Stomach smooth muscle (tissue), 2 donors: ENCODE data around the gene ANKRD9.
A peak's percentile ranks its signal among the peaks of the same experiment; 100 is the strongest.

Source experiments
- H3K27ac ChIP-seq: one replicate; pipeline ENCODE4 v1.7.0; 2013; ENCODE audit warnings: mild to moderate bottlenecking, low read length, inconsistent platforms
- H3K27me3 ChIP-seq, 2 donors: one replicate each; pipeline ENCODE4 v1.7.0; 2013; ENCODE audit warnings: low read length in 2 of 2; ENCODE audit not compliant: insufficient read depth in 2 of 2, control insufficient read depth in 1 of 2
- H3K36me3 ChIP-seq, 2 donors: one replicate each; pipeline ENCODE4 v1.7.0; 2013; ENCODE audit warnings: low read length in 2 of 2; ENCODE audit not compliant: control insufficient read depth in 2 of 2, insufficient read depth in 2 of 2
- H3K4me1 ChIP-seq: one replicate; pipeline ENCODE4 v1.7.0; 2013; ENCODE audit warnings: low read length; ENCODE audit not compliant: control insufficient read depth, insufficient read depth
- H3K4me3 ChIP-seq, 2 donors: one replicate each; pipeline ENCODE4 v1.7.0; 2013; ENCODE audit warnings: low read length in 2 of 2
- H3K9ac ChIP-seq, 2 donors: one replicate each; pipeline ENCODE4 v1.7.0; 2013; ENCODE audit warnings: low read length in 2 of 2, mild to moderate bottlenecking in 1 of 2
- H3K9me3 ChIP-seq, 2 donors: one replicate each; pipeline ENCODE4 v1.7.0; 2013; ENCODE audit warnings: low read length in 2 of 2; ENCODE audit not compliant: control insufficient read depth in 2 of 2
- donor health status: healthy.
- donor health status: Pancreatic carcinoma.

ANKRD9 gene

GRCh38 chr14:102502571-102502970, 7.0 kb downstream of the ANKRD9 start:
- Histone ChIP-seq H3K9ac (no peak overlapping the region), H3K36me3 (peaks cover 14 to 21% of the 10 kb centered on the region in 2 donors), H3K9me3 (no peaks in the 10 kb centered on the region), H3K4me3 (no peak overlapping the region), H3K4me1 (peaks cover 6% of the 10 kb centered on the region), H3K27ac (no peak overlapping the region), H3K27me3 (no peaks in the 10 kb centered on the region)

- no peaks in the 10 kb centered on the region for H3K27me3 ChIP-seq
- H3K27ac ChIP-seq, result no peak overlapping the region
- peaks cover 14 to 21% of the 10 kb centered on the region in 2 donors for H3K36me3 ChIP-seq
- no peak overlapping the region for H3K4me3 ChIP-seq
- peaks cover 6% of the 10 kb centered on the region for H3K4me1 ChIP-seq
- no peak overlapping the region for H3K9ac ChIP-seq
- H3K9me3 ChIP-seq, result no peaks in the 10 kb centered on the region
Observed at GRCh38 chr14:102501751-102502315, 7.7 kb downstream of the ANKRD9 start.

- H3K27ac ChIP-seq, result peak overlapping the region; percentile 67
- H3K9ac ChIP-seq, result no peak overlapping the region
- H3K4me3 ChIP-seq, result no peak overlapping the region
- H3K4me1 ChIP-seq, result peaks cover 6% of the 10 kb centered on the region
- H3K9me3 ChIP-seq, result no peaks in the 10 kb centered on the region
- peaks cover 14 to 21% of the 10 kb centered on the region in 2 donors for H3K36me3 ChIP-seq
- no peaks in the 10 kb centered on the region for H3K27me3 ChIP-seq
Observed at GRCh38 chr14:102500713-102501112, 8.9 kb downstream of the ANKRD9 start.

GRCh38 chr14:102500158-102500662, 9.4 kb downstream of the ANKRD9 start:
- H3K9ac ChIP-seq, result peak overlapping the region in 1 of 2 donors; percentile 21
- H3K4me1 ChIP-seq, result peaks cover 6% of the 10 kb centered on the region
- H3K9me3 ChIP-seq, result no peaks in the 10 kb centered on the region
- peaks cover 14 to 21% of the 10 kb centered on the region in 2 donors for H3K36me3 ChIP-seq
- H3K4me3 ChIP-seq, result no peak overlapping the region
- H3K27me3 ChIP-seq, result no peaks in the 10 kb centered on the region
- H3K27ac ChIP-seq, result peak overlapping the region; percentile 67

- no peak overlapping the region for H3K4me3 ChIP-seq
- peaks cover 6% of the 10 kb centered on the region for H3K4me1 ChIP-seq
- H3K27ac ChIP-seq, result peak overlapping the region; percentile 67
- no peaks in the 10 kb centered on the region for H3K9me3 ChIP-seq
- peaks cover 14 to 21% of the 10 kb centered on the region in 2 donors for H3K36me3 ChIP-seq
- no peak overlapping the region for H3K9ac ChIP-seq
- H3K27me3 ChIP-seq, result no peaks in the 10 kb centered on the region
Observed at GRCh38 chr14:102499401-102500157, 10.0 kb downstream of the ANKRD9 start.

GRCh38 chr14:102498678-102499265, 10.8 kb downstream of the ANKRD9 start:
- Histone ChIP-seq H3K4me3 (no peak overlapping the region), H3K9me3 (no peaks in the 10 kb centered on the region), H3K4me1 (peaks cover 6% of the 10 kb centered on the region), H3K36me3 (peaks cover 14 to 21% of the 10 kb centered on the region in 2 donors), H3K9ac (no peak overlapping the region), H3K27ac (no peak overlapping the region), H3K27me3 (no peaks in the 10 kb centered on the region)

GRCh38 chr14:102497998-102498677, 11.4 kb downstream of the ANKRD9 start:
- Histone ChIP-seq H3K9me3 (no peaks in the 10 kb centered on the region), H3K4me1 (peaks cover 6% of the 10 kb centered on the region), H3K4me3 (no peak overlapping the region), H3K27ac (no peak overlapping the region), H3K9ac (no peak overlapping the region), H3K27me3 (no peaks in the 10 kb centered on the region), H3K36me3 (peaks cover 14 to 21% of the 10 kb centered on the region in 2 donors)

GRCh38 chr14:102496958-102497744, 12.4 kb downstream of the ANKRD9 start:
- H3K4me3 ChIP-seq, result no peak overlapping the region
- H3K36me3 ChIP-seq, result peaks cover 14 to 21% of the 10 kb centered on the region in 2 donors
- no peak overlapping the region for H3K9ac ChIP-seq
- no peaks in the 10 kb centered on the region for H3K27me3 ChIP-seq
- no peaks in the 10 kb centered on the region for H3K9me3 ChIP-seq
- peaks cover 6% of the 10 kb centered on the region for H3K4me1 ChIP-seq
- H3K27ac ChIP-seq, result no peak overlapping the region

- H3K36me3 ChIP-seq, result peaks cover 14 to 21% of the 10 kb centered on the region in 2 donors
- H3K4me3 ChIP-seq, result no peak overlapping the region
- no peaks in the 10 kb centered on the region for H3K27me3 ChIP-seq
- H3K9me3 ChIP-seq, result no peaks in the 10 kb centered on the region
- no peak overlapping the region for H3K9ac ChIP-seq
- no peak overlapping the region for H3K27ac ChIP-seq
- peaks cover 6% of the 10 kb centered on the region for H3K4me1 ChIP-seq
Observed at GRCh38 chr14:102496331-102496691, 13.3 kb downstream of the ANKRD9 start.
